A549 (cell line): ENCODE results near the gene ANAPC15. TPM values are rescaled to one million over a fixed set of nuclear protein-coding genes. Genes with fewer than 3 reads are reported as not detected.

Source experiments
- ATAC-seq, 2 experiments: fragments of 200-7000 bp in 1 of 2; fragments of >200 bp in 1 of 2; cut with Nextera tagmentation in 1 of 2; cut with Tn5 transposase in 1 of 2; 3 replicates each; pipeline versions ENCODE4 v1.8.0 to v1.9.1; 2018 to 2020; ENCODE audit warnings: mild to moderate bottlenecking in 1 of 2, moderate library complexity in 1 of 2
- CTCF ChIA-PET: fragments of 300-600 bp; sonication (Branson Sonifier 250); formaldehyde crosslinking; extraction: SDS; loops from one replicate; lab custom pipeline; 2021; ENCODE audit warnings: antibody characterized with exemption, inconsistent platforms; lab: Yijun Ruan, JAX
- POLR2A ChIA-PET: fragments of 350-600 bp; formaldehyde crosslinking; extraction: SDS; loops from one replicate; lab custom pipeline; 2021; ENCODE audit warnings: antibody characterized with exemption, inconsistent platforms; lab: Yijun Ruan, JAX
- DNase-seq, 2 experiments: peaks; one replicate each; pipeline versions ENCODE4 v3.0.0 to v3.0.0-alpha.2; 2011 to 2016; ENCODE audit warnings: low read depth in 1 of 2, low spot score in 1 of 2
- FAIRE-seq: peaks from 2 replicates; lab custom pipeline; 2011; peaks lifted over from hg19 to GRCh38; lab: Jason Lieb, UNC
- H3K27ac ChIP-seq, 2 experiments: fragments of >200 bp; sonication (Bioruptor Twin); formaldehyde crosslinking; 3 replicates each; pipeline ENCODE4 v1.5.1; 2016 to 2017
- H3K4me1 ChIP-seq: fragments of >200 bp; sonication (Bioruptor Twin); formaldehyde crosslinking; 3 replicates; pipeline ENCODE4 v1.6.1; 2016
- H3K4me2 ChIP-seq: fragments of >200 bp; sonication (Bioruptor Twin); formaldehyde crosslinking; 3 replicates; pipeline ENCODE4 v1.6.1; 2016
- H3K4me3 ChIP-seq: fragments of >200 bp; sonication (Bioruptor Twin); formaldehyde crosslinking; 3 replicates; pipeline ENCODE4 v1.5.1; 2016
- H3K9me3 ChIP-seq: fragments of >200 bp; sonication (Bioruptor Twin); formaldehyde crosslinking; 3 replicates; pipeline ENCODE4 v1.6.1; 2016
- BHLHE40 ChIP-seq: IDR thresholded peaks from 2 replicates; pipeline ENCODE4 v1.6.1; 2012; ENCODE audit warnings: low read depth, low read length, inconsistent platforms
- CBX2 ChIP-seq: fragments of 200-600 bp; sonication (generic); IDR thresholded peaks from 2 replicates; pipeline ENCODE4 v1.6.1; 2016; ENCODE audit warnings: low read depth, mild to moderate bottlenecking, borderline replicate concordance
- CBX8 ChIP-seq: fragments of 200-600 bp; sonication (generic); IDR thresholded peaks from 2 replicates; pipeline ENCODE4 v1.6.1; 2016
- EHF ChIP-seq: fragments of 250-450 bp; sonication (Bioruptor Pico); IDR thresholded peaks from 2 replicates; pipeline ENCODE4 v1.5.0; 2020; ENCODE audit warnings: mild to moderate bottlenecking
- EHMT2 ChIP-seq: fragments of 200-600 bp; sonication (generic); IDR thresholded peaks from 2 replicates; pipeline ENCODE4 v1.6.1; 2016; ENCODE audit warnings: antibody characterized with exemption, low read depth, mild to moderate bottlenecking, moderate library complexity
- EP300 ChIP-seq, 2 experiments: fragments of >200 bp; sonication (Bioruptor Twin); formaldehyde crosslinking; IDR thresholded peaks; 2 replicates in 1 of 2; 3 replicates in 1 of 2; pipeline ENCODE4 v1.6.1; 2016 to 2017
- FOSB ChIP-seq: fragments of 250-450 bp; sonication (Bioruptor Pico); IDR thresholded peaks from 2 replicates; pipeline ENCODE4 v1.5.0; 2020; ENCODE audit warnings: mild to moderate bottlenecking, moderate library complexity
- FOXS1 ChIP-seq: fragments of 250-450 bp; sonication (Bioruptor Pico); IDR thresholded peaks from 2 replicates; pipeline ENCODE4 v1.5.0; 2020; ENCODE audit warnings: mild to moderate bottlenecking, moderate library complexity
- GATA3 ChIP-seq: IDR thresholded peaks from 2 replicates; pipeline ENCODE4 v1.6.1; 2012; ENCODE audit warnings: borderline replicate concordance
- HDAC2 ChIP-seq: fragments of 200-600 bp; sonication (generic); IDR thresholded peaks from 2 replicates; pipeline ENCODE4 v1.6.1; 2016
- HOXA7 ChIP-seq: fragments of 250-450 bp; sonication (Bioruptor Pico); IDR thresholded peaks from 2 replicates; pipeline ENCODE4 v1.5.0; 2020; ENCODE audit warnings: mild to moderate bottlenecking, moderate library complexity
- JUNB ChIP-seq: fragments of >200 bp; sonication (Bioruptor Twin); formaldehyde crosslinking; IDR thresholded peaks from 2 replicates; pipeline ENCODE4 v1.6.1; 2016
- KDM5A ChIP-seq: fragments of 200-600 bp; sonication (generic); IDR thresholded peaks from 2 replicates; pipeline ENCODE4 v1.6.1; 2016; ENCODE audit warnings: antibody characterized with exemption, mild to moderate bottlenecking
- MAFK ChIP-seq: fragments of 450-650 bp; IDR thresholded peaks from 2 replicates; pipeline ENCODE4 v1.6.1; 2014; ENCODE audit not compliant: partially characterized antibody
- MYC ChIP-seq: IDR thresholded peaks from 2 replicates; pipeline ENCODE4 v1.6.1; 2012; ENCODE audit warnings: mild to moderate bottlenecking, inconsistent platforms, low read length, improper control_type of control experiment, borderline replicate concordance
- NPAS2 ChIP-seq: fragments of 250-450 bp; sonication (Bioruptor Pico); IDR thresholded peaks from 2 replicates; pipeline ENCODE4 v1.8.0; 2022; ENCODE audit warnings: mild to moderate bottlenecking, moderate library complexity, borderline replicate concordance
- NR3C1 ChIP-seq: fragments of >200 bp; sonication (Bioruptor Twin); formaldehyde crosslinking; IDR thresholded peaks from 3 replicates; pipeline ENCODE4 v1.6.1; 2017
- POLR2AphosphoS2 ChIP-seq: conservative IDR thresholded peaks from 2 replicates; pipeline ENCODE4 v1.6.1; 2012; ENCODE audit warnings: low read length, improper control_type of control experiment, inconsistent platforms
- RAD21 ChIP-seq, 2 experiments: fragments of >200 bp in 1 of 2; sonication (Bioruptor Twin) in 1 of 2; formaldehyde crosslinking in 1 of 2; IDR thresholded peaks in 1 of 2; conservative IDR thresholded peaks in 1 of 2; 2 replicates in 1 of 2; 3 replicates in 1 of 2; pipeline ENCODE4 v1.6.1; 2012 to 2018; ENCODE audit warnings: inconsistent platforms in 1 of 2
- RCOR1 ChIP-seq: fragments of 150-350 bp; IDR thresholded peaks from 2 replicates; pipeline ENCODE4 v1.6.1; 2014; ENCODE audit warnings: antibody characterized with exemption, low read length, low read depth
- ZFP36 ChIP-seq: fragments of 450-650 bp; IDR thresholded peaks from 2 replicates; pipeline ENCODE4 v1.6.1; 2014; ENCODE audit warnings: borderline replicate concordance; ENCODE audit not compliant: partially characterized antibody
- polyA plus RNA-seq, 4 experiments: library from polyadenylated mRNA; depleted of rRNA in 3 of 4; stranded (reverse); fragments of >200 nt; fragmentation: RNase III in 1 of 4; extraction: RNeasy Plus Mini Kit Qiagen cat#74134 plus additional on column Dnase treatment in 1 of 4; gene quantifications; 2 replicates in 3 of 4; 3 replicates in 1 of 4; pipeline ENCODE4 v1.2.3, GENCODE V29; 2011 to 2017
- TF ChIP-seq, protein P1 (sequence below): IDR thresholded peaks from 2 replicates; pipeline ENCODE4 v1.6.1; 2012
- TF ChIP-seq, protein P2 (sequence below): fragments of >200 bp; sonication (Bioruptor Twin); formaldehyde crosslinking; IDR thresholded peaks from 2 replicates; pipeline ENCODE4 v1.6.1; 2016
- TF ChIP-seq, protein P3 (sequence below): fragments of >200 bp; sonication (Bioruptor Twin); formaldehyde crosslinking; IDR thresholded peaks from 3 replicates; pipeline ENCODE4 v1.6.1; 2016
- TF ChIP-seq, protein P4 (sequence below): fragments of 250-450 bp; sonication (Bioruptor Pico); IDR thresholded peaks from 2 replicates; pipeline ENCODE4 v1.5.0; 2021; ENCODE audit warnings: mild to moderate bottlenecking, moderate library complexity, borderline replicate concordance
- TF ChIP-seq, protein P5 (sequence below): fragments of 200-600 bp; sonication (generic); IDR thresholded peaks from 2 replicates; pipeline ENCODE4 v1.6.1; 2016; ENCODE audit warnings: antibody characterized with exemption, mild to moderate bottlenecking, moderate library complexity

The ANAPC15 gene
- polyA plus RNA-seq, 2 of the 4 experiments (the other 2 are of a cell fraction), result 88.2 to 96.2 TPM

DNA sequence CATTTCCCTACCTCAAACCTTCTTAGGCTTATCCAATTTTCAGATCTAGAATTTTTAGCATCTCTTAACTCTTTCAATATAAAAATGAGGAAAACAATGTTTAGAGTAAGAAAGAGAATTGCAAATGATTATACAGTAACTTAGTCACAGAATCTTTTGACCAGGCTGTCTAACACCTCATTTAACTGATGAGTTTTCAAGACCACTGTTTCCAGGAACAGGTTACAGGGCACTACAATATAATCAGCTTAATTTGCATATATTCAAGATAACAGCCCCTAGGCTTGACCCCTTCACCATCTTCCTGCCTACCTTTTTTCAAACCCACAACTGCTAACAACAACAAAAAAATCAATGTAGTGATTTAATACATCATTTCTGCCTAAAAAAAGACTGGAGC lies 44.8 kb downstream of the ANAPC15 start:
- DNase-seq, result no peak
- TF ChIP-seq EP300 (IDR thresholded peaks at IDR 0.05), result no peak
- no peak for TF ChIP-seq CBX2
- TF ChIP-seq GATA3, result no peak
- TF ChIP-seq FOXS1 (CRISPR knock-in tag), result no peak
- TF ChIP-seq, protein P1, sequence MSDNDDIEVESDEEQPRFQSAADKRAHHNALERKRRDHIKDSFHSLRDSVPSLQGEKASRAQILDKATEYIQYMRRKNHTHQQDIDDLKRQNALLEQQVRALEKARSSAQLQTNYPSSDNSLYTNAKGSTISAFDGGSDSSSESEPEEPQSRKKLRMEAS, result no peak
- TF ChIP-seq MYC, result no peak
- no peak for TF ChIP-seq FOSB (CRISPR knock-in tag)
- TF ChIP-seq, all 56 proteins: peak for 0
- Histone ChIP-seq H3K9me3 (no peaks in the 10 kb centered on the region), H3K4me2 (no peak overlapping the region), H3K4me3 (no peak overlapping the region), H3K27ac (no peak overlapping the region), H3K4me1 (peaks cover 51% of the 10 kb centered on the region)
- FAIRE-seq, result no peak
- ChIA-PET POLR2A (no interaction called here), CTCF (interaction anchor here (1.0 to 4.2 kb wide), 8 partner anchors 10 to 363 kb away, joined by 3 to 21 read pairs (median 6); no protein-coding TSS in a partner anchor)
- no peak for ATAC-seq

DNA sequence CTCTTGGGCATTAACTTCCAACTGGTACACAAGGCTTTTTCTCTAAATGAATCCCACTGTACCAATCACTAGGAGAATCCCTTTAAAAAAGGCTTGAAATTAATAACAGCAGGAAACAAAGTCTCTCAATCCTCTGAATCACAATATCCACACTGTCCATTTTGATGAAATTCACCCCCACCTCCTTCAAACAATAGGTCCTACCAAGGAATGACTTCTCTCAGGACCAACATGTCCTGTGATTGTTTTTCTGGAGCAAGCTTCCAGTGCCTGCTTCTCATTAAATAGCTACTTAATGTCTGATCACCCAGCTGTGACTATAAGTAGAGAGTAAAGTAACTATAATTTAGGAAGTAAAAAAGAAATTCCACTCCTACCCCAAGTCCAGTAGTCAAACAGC lies 45.2 kb downstream of the ANAPC15 start:
- no peak for ATAC-seq
- FAIRE-seq, result no peak
- Histone ChIP-seq H3K4me3 (no peak overlapping the region), H3K4me2 (no peak overlapping the region), H3K4me1 (peaks cover 47% of the 10 kb centered on the region), H3K27ac (no peak overlapping the region), H3K9me3 (no peaks in the 10 kb centered on the region)
- no peak for DNase-seq
- POLR2A ChIA-PET, result no interaction called here
- TF ChIP-seq, protein P2, sequence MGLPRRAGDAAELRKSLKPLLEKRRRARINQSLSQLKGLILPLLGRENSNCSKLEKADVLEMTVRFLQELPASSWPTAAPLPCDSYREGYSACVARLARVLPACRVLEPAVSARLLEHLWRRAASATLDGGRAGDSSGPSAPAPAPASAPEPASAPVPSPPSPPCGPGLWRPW, result no peak
- no peak for TF ChIP-seq POLR2AphosphoS2
- TF ChIP-seq BHLHE40, result no peak
- no peak for TF ChIP-seq NR3C1
- no peak for TF ChIP-seq MAFK
- TF ChIP-seq, protein P3, sequence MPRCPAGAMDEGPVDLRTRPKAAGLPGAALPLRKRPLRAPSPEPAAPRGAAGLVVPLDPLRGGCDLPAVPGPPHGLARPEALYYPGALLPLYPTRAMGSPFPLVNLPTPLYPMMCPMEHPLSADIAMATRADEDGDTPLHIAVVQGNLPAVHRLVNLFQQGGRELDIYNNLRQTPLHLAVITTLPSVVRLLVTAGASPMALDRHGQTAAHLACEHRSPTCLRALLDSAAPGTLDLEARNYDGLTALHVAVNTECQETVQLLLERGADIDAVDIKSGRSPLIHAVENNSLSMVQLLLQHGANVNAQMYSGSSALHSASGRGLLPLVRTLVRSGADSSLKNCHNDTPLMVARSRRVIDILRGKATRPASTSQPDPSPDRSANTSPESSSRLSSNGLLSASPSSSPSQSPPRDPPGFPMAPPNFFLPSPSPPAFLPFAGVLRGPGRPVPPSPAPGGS, result no peak
- TF ChIP-seq, protein P4, sequence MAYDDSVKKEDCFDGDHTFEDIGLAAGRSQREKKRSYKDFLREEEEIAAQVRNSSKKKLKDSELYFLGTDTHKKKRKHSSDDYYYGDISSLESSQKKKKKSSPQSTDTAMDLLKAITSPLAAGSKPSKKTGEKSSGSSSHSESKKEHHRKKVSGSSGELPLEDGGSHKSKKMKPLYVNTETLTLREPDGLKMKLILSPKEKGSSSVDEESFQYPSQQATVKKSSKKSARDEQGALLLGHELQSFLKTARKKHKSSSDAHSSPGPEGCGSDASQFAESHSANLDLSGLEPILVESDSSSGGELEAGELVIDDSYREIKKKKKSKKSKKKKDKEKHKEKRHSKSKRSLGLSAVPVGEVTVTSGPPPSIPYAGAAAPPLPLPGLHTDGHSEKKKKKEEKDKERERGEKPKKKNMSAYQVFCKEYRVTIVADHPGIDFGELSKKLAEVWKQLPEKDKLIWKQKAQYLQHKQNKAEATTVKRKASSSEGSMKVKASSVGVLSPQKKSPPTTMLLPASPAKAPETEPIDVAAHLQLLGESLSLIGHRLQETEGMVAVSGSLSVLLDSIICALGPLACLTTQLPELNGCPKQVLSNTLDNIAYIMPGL (CRISPR knock-in tag), result no peak
- TF ChIP-seq, protein P1, result no peak
- TF ChIP-seq MYC, result no peak
- TF ChIP-seq FOSB (CRISPR knock-in tag), result no peak
- TF ChIP-seq CBX8, result no peak
- TF ChIP-seq ZFP36, result no peak
- TF ChIP-seq HDAC2, result no peak
- TF ChIP-seq RAD21 (conservative IDR thresholded peaks at IDR 0.05 in 1 of 2, IDR thresholded peaks at IDR 0.05 in 1 of 2), result no peak
- no peak for TF ChIP-seq KDM5A
- no peak for TF ChIP-seq FOXS1 (CRISPR knock-in tag)
- CTCF ChIA-PET, result interaction anchor here (0.8 to 4.2 kb wide), 11 partner anchors 9 to 364 kb away, joined by 3 to 21 read pairs (median 5); no protein-coding TSS in a partner anchor

DNA sequence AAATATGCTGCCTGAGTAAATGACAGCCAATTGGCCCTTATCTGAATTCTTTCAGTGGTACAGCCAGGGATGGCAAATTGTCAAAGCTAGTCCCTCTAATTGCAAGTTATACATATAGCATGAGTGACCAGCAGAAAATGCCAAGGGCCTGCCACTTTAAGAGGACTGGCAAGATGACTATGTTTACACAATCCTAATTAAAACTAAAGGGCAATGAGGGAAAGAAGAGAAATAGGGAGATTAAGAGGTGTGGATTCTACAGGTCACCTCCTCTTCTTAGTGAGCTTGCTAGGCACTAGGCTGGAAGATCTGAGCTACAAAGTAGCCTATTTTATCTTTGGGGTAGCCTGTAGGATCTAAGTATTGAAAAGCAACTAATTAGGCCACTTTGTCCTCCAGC lies 45.6 kb downstream of the ANAPC15 start:
- POLR2A ChIA-PET, result no interaction called here
- no peak for TF ChIP-seq EHF (CRISPR knock-in tag)
- no peak for TF ChIP-seq RCOR1
- TF ChIP-seq HOXA7 (CRISPR knock-in tag), result no peak
- no peak for TF ChIP-seq NPAS2 (CRISPR knock-in tag)
- TF ChIP-seq FOXS1 (CRISPR knock-in tag), result no peak
- TF ChIP-seq POLR2AphosphoS2, result no peak
- TF ChIP-seq EP300 (IDR thresholded peaks at IDR 0.05), result no peak
- TF ChIP-seq, protein P5, sequence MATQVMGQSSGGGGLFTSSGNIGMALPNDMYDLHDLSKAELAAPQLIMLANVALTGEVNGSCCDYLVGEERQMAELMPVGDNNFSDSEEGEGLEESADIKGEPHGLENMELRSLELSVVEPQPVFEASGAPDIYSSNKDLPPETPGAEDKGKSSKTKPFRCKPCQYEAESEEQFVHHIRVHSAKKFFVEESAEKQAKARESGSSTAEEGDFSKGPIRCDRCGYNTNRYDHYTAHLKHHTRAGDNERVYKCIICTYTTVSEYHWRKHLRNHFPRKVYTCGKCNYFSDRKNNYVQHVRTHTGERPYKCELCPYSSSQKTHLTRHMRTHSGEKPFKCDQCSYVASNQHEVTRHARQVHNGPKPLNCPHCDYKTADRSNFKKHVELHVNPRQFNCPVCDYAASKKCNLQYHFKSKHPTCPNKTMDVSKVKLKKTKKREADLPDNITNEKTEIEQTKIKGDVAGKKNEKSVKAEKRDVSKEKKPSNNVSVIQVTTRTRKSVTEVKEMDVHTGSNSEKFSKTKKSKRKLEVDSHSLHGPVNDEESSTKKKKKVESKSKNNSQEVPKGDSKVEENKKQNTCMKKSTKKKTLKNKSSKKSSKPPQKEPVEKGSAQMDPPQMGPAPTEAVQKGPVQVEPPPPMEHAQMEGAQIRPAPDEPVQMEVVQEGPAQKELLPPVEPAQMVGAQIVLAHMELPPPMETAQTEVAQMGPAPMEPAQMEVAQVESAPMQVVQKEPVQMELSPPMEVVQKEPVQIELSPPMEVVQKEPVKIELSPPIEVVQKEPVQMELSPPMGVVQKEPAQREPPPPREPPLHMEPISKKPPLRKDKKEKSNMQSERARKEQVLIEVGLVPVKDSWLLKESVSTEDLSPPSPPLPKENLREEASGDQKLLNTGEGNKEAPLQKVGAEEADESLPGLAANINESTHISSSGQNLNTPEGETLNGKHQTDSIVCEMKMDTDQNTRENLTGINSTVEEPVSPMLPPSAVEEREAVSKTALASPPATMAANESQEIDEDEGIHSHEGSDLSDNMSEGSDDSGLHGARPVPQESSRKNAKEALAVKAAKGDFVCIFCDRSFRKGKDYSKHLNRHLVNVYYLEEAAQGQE, result no peak
- no peak for TF ChIP-seq MAFK
- TF ChIP-seq EHMT2, result no peak
- TF ChIP-seq JUNB, result no peak
- no peak for TF ChIP-seq ZFP36
- Histone ChIP-seq H3K9me3 (no peaks in the 10 kb centered on the region), H3K27ac (no peak overlapping the region), H3K4me3 (no peak overlapping the region), H3K4me1 (peaks cover 43% of the 10 kb centered on the region), H3K4me2 (no peak overlapping the region)
- DNase-seq (no peak), ATAC-seq (no peak), FAIRE-seq (no peak)
- CTCF ChIA-PET, result interaction anchor here (0.8 to 4.2 kb wide), 11 partner anchors 9 to 171 kb away, joined by 3 to 21 read pairs (median 6); no protein-coding TSS in a partner anchor
